NT2/D1 (cell line): ENCODE data around the gene CDH7.

Experiments
- DNase-seq: peaks from one replicate; pipeline ENCODE4 v3.0.0-alpha.2; 2011; ENCODE audit warnings: low read depth, low spot score
- H3K27me3 ChIP-seq: 2 replicates; pipeline ENCODE4 v1.6.0; 2011; ENCODE audit warnings: mild to moderate bottlenecking; ENCODE audit not compliant: insufficient read length, insufficient read depth
- H3K36me3 ChIP-seq: 2 replicates; pipeline ENCODE4 v1.6.1; 2011; ENCODE audit warnings: mild to moderate bottlenecking, low read length, mixed read lengths; ENCODE audit not compliant: insufficient read depth, insufficient read length
- H3K4me1 ChIP-seq: 2 replicates; pipeline ENCODE4 v1.5.1; 2011; ENCODE audit not compliant: insufficient read depth, insufficient read length
- H3K4me3 ChIP-seq: 2 replicates; pipeline ENCODE4 v1.5.1; 2011; ENCODE audit warnings: low read depth; ENCODE audit not compliant: insufficient read length
- H3K9ac ChIP-seq: 2 replicates; pipeline ENCODE4 v1.6.0; 2011; ENCODE audit warnings: low read depth; ENCODE audit not compliant: insufficient read length
- H3K9me3 ChIP-seq: 2 replicates; pipeline ENCODE4 v1.5.1; 2011; ENCODE audit warnings: mild to moderate bottlenecking, low read length; ENCODE audit not compliant: insufficient read depth
- SUZ12 ChIP-seq: IDR thresholded peaks from 2 replicates; pipeline ENCODE4 v1.6.1; 2011; ENCODE audit not compliant: insufficient read length, insufficient read depth; ENCODE audit errors: extremely low read depth
- YY1 ChIP-seq: IDR thresholded peaks from 2 replicates; pipeline ENCODE4 v1.6.1; 2011; ENCODE audit not compliant: insufficient read length, insufficient read depth
- ZNF274 ChIP-seq: IDR thresholded peaks from 2 replicates; pipeline ENCODE4 v1.6.1; 2011; ENCODE audit warnings: mild to moderate bottlenecking, low read depth, low read length

Gene CDH7

GRCh38 chr18:65754121-65754520, 3.3 kb downstream of the CDH7 start:
- H3K9ac ChIP-seq: no peak overlapping the region
- no peak overlapping the region for H3K4me3 ChIP-seq
- peaks cover 22% of the 10 kb centered on the region for H3K27me3 ChIP-seq
- no peaks in the 10 kb centered on the region for H3K9me3 ChIP-seq
- DNase-seq: no peak
- no peaks in the 10 kb centered on the region for H3K4me1 ChIP-seq
- TF ChIP-seq ZNF274 (no peak), SUZ12 (no peak), YY1 (no peak)
- no peaks in the 10 kb centered on the region for H3K36me3 ChIP-seq

DNA sequence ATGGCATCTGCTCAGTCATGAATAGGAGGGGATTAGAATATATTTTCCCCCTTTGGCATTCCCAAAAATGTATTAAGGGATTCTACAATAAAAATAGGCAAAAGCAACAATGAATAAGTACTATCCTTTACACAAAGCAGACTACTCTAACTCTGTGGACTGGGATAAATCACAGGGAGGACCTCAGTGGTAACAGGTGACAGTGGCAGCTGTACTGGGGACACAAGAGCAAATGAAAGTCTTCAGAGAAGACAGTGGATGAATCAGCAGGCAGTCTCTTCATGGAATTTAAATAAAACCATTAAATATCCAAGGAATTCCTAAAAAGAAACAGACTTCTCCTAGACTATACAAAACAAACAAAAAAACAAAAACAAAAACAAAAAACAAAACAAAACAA, 4.8 kb downstream of the CDH7 start:
- Histone ChIP-seq H3K4me3 (no peak overlapping the region), H3K27me3 (peaks cover 22% of the 10 kb centered on the region), H3K9ac (no peak overlapping the region), H3K9me3 (no peaks in the 10 kb centered on the region), H3K4me1 (no peaks in the 10 kb centered on the region), H3K36me3 (no peaks in the 10 kb centered on the region)
- DNase-seq: no peak
- TF ChIP-seq SUZ12 (no peak), YY1 (no peak), ZNF274 (no peak)

DNA sequence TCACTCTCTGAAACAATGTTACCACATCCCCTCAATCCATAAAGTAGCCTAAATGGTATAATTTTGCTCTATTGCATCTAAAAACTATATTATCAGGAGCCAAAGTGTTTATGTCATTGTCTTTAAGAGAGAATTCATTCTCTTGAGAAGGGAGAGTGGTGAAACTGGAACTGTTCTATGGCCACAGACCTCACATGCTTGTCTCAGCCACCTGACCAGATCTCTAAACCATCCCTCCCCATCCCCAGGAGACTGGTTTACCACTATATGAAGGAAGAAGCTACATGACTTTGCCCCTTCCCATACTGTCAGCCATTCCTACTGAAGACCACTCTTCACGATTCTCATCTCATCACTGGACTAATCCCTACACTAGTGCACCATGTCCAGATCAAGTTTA, 9.6 kb downstream of the CDH7 start:
- Histone ChIP-seq H3K36me3 (no peaks in the 10 kb centered on the region), H3K4me3 (no peak overlapping the region), H3K4me1 (no peaks in the 10 kb centered on the region), H3K9me3 (no peaks in the 10 kb centered on the region), H3K9ac (no peak overlapping the region), H3K27me3 (no peaks in the 10 kb centered on the region)
- TF ChIP-seq SUZ12 (no peak), ZNF274 (no peak), YY1 (no peak)
- DNase-seq: no peak

DNA sequence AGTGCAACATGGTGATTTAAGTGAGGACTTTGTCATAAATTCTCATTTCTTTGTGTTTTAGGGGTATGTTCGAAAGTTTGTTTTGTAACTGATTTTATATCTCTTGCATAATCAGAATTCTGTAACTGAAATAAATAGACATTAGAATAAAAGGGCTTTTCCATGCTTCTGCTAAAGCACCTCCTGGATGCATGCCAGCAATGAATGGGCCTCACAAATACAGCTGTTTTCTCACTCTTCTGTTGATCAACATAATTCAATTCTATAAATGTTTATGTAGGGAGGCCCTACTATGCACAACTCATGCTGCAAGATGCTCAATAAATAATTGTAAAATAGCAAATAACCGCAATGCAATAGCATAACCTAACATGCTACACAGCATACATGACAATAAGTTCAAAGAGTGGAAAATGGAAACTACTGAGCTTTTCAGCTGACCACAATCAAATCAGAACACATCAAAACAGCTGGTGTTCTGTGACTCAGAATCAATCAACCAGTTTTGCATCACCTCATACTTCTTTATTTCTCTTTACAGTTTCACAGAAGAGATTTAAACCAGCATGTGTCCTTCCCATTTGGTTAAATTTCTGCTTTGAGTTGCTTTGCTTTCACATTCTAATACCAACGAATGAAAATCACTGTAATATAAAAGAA, 11.0 kb downstream of the CDH7 start:
- Histone ChIP-seq H3K4me1 (no peaks in the 10 kb centered on the region), H3K27me3 (no peaks in the 10 kb centered on the region), H3K4me3 (no peak overlapping the region), H3K36me3 (no peaks in the 10 kb centered on the region), H3K9me3 (no peaks in the 10 kb centered on the region), H3K9ac (no peak overlapping the region)
- DNase-seq: no peak
- TF ChIP-seq ZNF274: no peak
- TF ChIP-seq YY1: no peak
- TF ChIP-seq SUZ12: no peak

DNA sequence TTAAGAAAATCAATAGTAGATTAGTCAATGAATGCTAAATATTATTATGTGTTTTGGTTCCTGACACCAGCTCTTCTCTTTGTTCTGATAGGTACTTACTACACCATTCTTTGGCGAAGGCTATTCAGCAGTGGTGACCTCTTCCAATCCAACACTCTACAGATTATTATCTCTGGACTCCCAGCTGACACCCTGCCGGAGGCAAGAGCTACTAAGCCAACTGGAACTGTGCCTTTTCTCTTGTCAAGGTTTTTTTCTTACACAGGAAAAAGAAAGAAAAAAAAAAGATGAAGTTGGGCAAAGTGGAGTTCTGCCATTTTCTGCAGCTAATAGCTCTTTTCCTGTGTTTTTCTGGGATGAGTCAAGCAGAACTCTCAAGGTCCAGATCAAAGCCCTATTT, 11.7 kb downstream of the CDH7 start:
- H3K4me1 ChIP-seq: no peaks in the 10 kb centered on the region
- no peaks in the 10 kb centered on the region for H3K27me3 ChIP-seq
- no peak overlapping the region for H3K9ac ChIP-seq
- H3K9me3 ChIP-seq: no peaks in the 10 kb centered on the region
- no peak overlapping the region for H3K4me3 ChIP-seq
- TF ChIP-seq SUZ12: no peak
- no peaks in the 10 kb centered on the region for H3K36me3 ChIP-seq
- DNase-seq: no peak

DNA sequence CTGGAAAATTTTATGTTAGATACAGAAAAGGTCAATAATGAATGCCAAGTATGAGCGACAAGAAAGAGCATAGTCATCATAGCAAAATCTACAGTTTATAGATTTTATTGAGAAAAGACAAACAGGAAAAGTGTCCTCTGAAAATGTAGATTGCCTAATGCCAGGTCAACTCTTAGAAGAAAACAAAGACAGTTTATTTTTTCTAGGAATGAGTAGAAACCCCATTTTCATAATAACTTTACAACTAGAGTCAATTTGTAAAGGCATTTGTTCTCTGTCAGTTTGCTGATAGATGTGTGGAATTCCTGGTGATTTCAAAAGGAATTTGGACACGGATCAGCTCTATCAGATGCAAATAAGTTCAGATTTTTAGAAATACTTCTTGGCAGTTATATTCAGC, 16.6 kb downstream of the CDH7 start:
- Histone ChIP-seq H3K36me3 (no peaks in the 10 kb centered on the region), H3K9me3 (no peaks in the 10 kb centered on the region), H3K27me3 (no peaks in the 10 kb centered on the region), H3K9ac (no peak overlapping the region), H3K4me1 (no peaks in the 10 kb centered on the region), H3K4me3 (no peak overlapping the region)
- no peak for DNase-seq
- TF ChIP-seq ZNF274 (no peak), SUZ12 (no peak), YY1 (no peak)

DNA sequence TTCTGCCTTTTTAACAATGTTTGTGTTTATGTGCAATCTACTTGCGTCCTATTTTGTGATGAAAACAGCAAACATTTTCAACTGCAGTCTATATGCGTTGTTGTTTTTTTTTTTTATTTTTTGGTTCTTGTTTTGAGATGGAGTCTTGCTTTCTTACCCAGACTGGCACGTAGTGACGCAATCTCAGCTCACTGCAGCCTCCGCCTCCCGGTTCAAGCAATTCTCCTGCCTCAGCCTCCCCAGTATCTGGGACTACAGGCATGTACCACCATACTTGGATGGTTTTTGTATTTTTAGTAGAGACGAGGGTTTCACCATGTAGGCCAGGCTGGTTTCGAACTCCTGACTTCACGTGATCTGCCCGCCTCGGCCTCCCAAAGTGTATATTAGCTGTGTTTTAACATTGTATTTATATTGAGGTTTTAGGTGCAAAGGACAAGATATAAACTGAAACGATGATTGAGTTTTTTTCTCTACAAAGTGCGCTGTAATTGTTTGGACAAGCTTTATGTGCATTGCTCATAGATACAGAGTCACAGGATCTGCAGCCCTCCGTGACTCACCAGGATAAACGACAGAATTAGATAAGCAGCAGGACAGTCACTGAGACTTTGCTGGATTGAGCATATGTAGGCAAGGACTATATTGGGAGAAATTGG, 17.4 kb downstream of the CDH7 start:
- no peak for DNase-seq
- Histone ChIP-seq H3K9ac (no peak overlapping the region), H3K4me3 (no peak overlapping the region), H3K9me3 (no peaks in the 10 kb centered on the region), H3K27me3 (no peaks in the 10 kb centered on the region), H3K36me3 (no peaks in the 10 kb centered on the region), H3K4me1 (no peaks in the 10 kb centered on the region)
- TF ChIP-seq SUZ12 (no peak), ZNF274 (no peak), YY1 (no peak)
